ENCODE results near the gene C6orf15.

C6orf15 gene

DNA sequence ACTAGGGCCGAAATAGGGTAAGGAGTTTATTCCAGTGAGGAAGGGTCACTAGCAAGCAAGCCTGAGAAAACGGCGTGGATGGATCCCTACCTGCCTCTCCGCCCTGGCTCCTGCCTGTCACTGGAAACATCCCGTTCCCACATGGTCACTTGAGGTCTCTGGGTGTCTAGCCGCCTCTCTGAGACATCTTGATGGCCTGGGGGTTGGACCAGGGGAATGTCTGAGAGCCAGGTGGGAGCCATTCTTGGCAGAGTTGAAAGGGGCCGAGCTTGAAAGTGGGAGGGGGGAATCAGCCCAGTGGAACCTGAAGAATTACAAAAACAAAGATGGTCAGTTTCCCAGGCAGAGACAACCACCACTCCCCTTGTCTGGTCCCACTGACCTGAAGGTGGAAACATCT, 44.3 kb upstream of the C6orf15 start:
- DNase-seq (ENCODE audit: low spot score), result no peak
- TF ChIP-seq, protein P1, sequence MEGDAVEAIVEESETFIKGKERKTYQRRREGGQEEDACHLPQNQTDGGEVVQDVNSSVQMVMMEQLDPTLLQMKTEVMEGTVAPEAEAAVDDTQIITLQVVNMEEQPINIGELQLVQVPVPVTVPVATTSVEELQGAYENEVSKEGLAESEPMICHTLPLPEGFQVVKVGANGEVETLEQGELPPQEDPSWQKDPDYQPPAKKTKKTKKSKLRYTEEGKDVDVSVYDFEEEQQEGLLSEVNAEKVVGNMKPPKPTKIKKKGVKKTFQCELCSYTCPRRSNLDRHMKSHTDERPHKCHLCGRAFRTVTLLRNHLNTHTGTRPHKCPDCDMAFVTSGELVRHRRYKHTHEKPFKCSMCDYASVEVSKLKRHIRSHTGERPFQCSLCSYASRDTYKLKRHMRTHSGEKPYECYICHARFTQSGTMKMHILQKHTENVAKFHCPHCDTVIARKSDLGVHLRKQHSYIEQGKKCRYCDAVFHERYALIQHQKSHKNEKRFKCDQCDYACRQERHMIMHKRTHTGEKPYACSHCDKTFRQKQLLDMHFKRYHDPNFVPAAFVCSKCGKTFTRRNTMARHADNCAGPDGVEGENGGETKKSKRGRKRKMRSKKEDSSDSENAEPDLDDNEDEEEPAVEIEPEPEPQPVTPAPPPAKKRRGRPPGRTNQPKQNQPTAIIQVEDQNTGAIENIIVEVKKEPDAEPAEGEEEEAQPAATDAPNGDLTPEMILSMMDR (IDR thresholded peaks at IDR 0.05; ENCODE audit: borderline replicate concordance, control extremely low read depth, extremely low read depth, insufficient read depth, missing control alignments), result no peak
- in situ Hi-C loops (cut with MboI; ENCODE audit: low sequenced_read_pairs, unreplicated experiment), result no loop called here

DNA sequence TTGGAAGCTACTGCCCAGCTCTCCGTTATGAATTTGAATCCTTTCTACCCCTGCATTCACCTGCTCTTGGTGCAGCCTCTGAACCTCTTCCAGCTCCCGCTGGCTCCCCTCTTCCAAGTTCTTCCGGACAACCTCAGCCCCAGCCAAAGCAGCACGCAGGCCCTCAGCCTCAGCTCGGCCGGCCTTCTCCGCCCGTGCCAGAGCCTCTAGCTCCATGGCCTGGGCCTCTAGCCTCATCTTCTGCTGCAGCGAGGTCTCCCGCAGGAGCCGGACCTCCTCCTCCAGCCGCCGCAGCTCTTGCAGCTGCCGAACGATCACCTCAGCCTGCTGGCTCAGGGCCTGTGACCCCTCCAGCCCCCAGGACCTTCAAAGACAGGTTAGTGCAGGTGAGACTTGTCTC, 42.1 kb upstream of the C6orf15 start:
- in situ Hi-C loops (cut with MboI; ENCODE audit: low sequenced_read_pairs, unreplicated experiment), result no loop called here
- no peak for DNase-seq (ENCODE audit: low spot score)
- TF ChIP-seq, protein P1 (IDR thresholded peaks at IDR 0.05; ENCODE audit: borderline replicate concordance, control extremely low read depth, extremely low read depth, insufficient read depth, missing control alignments), result no peak

DNA sequence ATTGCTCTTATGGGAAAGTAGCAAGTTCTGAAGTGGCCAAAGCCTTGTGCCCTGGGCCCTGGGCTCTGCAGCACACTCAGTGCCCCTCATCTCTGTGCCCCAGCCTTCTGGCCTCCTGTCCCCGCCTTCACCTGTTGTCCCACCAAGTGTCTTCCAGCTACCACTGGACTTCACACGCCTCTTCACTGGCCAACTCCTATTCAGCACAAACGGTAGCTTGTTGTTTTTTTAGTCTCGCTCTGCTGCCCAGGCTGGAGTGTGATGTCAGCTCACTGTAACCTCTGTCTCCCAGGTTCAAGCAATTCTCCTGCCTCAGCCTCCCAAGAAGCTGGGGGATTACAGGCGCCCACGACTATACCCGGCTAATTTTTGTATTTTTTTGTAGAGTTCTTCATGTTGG, 40.4 kb upstream of the C6orf15 start:
- TF ChIP-seq, protein P1 (IDR thresholded peaks at IDR 0.05; ENCODE audit: borderline replicate concordance, control extremely low read depth, extremely low read depth, insufficient read depth, missing control alignments), result no peak
- DNase-seq (ENCODE audit: low spot score), result no peak
- in situ Hi-C loops (cut with MboI; ENCODE audit: low sequenced_read_pairs, unreplicated experiment), result no loop called here

DNA sequence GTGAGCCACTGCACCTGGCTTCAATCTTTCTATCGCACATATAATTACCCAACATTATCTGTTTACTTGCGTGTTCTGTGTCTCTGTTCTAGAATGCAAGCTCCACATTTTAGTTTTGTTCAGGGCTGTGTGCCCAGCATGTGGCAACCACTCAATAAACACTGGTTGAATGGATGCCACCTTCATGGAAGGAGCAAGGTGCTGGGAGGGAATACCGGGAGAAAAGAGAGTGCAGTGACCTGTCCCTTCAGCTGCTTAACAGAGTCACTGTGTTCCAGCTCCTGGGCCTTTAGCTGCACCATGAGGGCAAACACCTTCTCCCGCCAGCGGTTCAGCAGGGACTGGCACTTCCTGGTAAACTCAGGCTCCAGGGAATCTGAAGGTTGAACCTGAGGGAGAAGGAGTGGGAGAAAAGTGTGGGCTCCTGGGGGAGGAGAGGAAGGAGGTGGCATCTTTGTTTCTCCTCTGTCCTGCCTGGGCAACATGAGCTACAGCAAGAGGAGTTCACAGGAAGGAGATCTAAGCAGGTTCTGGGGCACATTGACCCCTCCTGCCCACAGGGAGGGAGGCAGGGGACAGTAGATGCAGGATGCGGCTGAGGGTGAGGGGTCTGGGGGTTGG, 37.6 kb upstream of the C6orf15 start:
- TF ChIP-seq, protein P1 (IDR thresholded peaks at IDR 0.05; ENCODE audit: borderline replicate concordance, control extremely low read depth, extremely low read depth, insufficient read depth, missing control alignments), result no peak
- DNase-seq (ENCODE audit: low spot score), result no peak
- in situ Hi-C loops (cut with MboI; ENCODE audit: low sequenced_read_pairs, unreplicated experiment), result no loop called here

DNA sequence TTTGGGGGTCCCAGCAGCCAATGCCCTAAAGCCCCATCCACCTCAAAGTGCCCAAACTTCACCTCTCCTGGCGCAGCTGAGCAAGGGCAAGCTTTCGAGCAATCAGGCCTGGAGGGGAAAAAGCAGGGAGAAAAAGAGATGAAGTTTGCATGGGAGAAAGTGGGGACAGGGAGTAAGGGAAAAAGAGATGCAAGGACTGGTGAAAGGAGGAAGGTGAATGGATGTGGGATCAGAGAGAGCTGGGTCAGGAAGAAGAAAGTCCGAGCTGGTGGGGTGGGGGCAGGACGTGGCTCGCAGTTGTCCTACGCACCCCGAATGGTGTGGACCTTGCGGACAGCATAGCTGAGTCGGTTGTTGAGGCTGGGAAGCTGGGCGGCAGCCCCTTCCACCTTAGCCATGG, 33.0 kb upstream of the C6orf15 start:
- in situ Hi-C loops (cut with MboI; ENCODE audit: low sequenced_read_pairs, unreplicated experiment), result no loop called here
- TF ChIP-seq, protein P1 (IDR thresholded peaks at IDR 0.05; ENCODE audit: borderline replicate concordance, control extremely low read depth, extremely low read depth, insufficient read depth, missing control alignments), result no peak
- DNase-seq (ENCODE audit: low spot score), result no peak

DNA sequence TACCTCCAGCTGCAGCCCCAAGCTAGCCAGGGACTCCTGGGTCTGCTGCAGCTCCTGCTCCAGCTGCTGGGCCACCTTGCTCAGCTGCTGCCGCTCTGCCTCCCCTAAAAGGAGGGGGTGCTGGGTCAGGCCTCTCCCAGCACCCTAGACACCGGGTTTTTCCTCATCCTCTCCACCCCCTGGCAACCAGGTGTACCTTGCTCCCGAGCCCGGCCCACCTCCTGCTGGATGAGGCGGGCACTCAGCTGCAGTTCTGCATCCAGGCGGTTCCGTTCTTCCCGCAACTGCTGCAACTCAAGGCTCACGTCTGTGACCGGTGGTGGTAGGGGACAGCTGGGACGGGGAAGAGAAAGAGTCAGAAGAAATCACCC, 32.6 kb upstream of the C6orf15 start:
- TF ChIP-seq, protein P1 (IDR thresholded peaks at IDR 0.05; ENCODE audit: borderline replicate concordance, control extremely low read depth, extremely low read depth, insufficient read depth, missing control alignments), result no peak
- no peak for DNase-seq (ENCODE audit: low spot score)
- in situ Hi-C loops (cut with MboI; ENCODE audit: low sequenced_read_pairs, unreplicated experiment), result no loop called here

All from GM13976 (cell line).